ENCODE results near the gene CS.
"Not testable (repeated sequence)": the region's sequence is repeated elsewhere in the genome, so short reads cannot be mapped to it uniquely, and the experiment has no call there.

CS gene

DNA sequence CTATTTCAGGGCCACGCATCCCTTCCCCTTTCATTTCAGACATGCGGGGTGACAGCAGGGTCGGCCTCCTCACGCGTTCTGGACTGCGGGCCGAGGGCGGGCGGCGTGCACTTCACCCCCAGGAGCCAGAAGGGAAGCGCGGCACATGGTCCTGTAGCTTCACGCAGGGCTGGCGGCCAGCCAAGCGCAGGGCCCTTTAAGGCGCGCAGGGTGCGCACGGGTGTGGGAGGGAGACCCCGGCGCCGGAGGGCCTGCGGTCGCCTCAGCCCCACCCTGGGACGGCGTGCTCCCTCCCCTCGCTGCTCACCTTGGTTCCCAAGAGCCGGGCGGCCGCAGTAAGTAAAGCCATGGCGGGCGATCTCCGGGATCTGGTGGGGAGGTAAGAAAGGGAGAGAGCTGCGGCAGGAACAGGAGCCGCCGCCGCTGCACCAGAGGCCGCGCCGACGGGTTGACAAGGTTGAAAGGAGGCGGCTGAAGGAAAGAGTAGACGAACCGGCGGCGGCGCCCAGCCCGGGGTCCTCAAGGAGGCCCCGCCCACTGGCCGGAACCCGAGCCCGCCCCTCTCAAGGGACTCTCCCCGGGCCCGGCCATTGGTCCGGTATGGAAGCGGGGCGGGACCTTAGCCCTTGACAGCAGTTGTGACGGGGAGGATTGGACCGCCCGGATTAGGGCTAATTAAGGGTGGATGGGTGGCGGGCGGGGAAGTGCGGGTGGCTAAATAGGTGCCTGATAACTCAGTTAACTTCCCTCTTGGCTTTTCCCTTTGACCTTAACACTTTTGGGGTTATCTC lies at the start of gene CS:
Gene CS, minus strand, starts transcription at position 478 of the 791 bp plus-strand sequence. Its CDS starts 129 bp downstream, at position 349.
- peak; percentile 95 to 98 for DNase-seq (ENCODE audit: low read depth in 2 of 2, low spot score in 1 of 2)

DNA sequence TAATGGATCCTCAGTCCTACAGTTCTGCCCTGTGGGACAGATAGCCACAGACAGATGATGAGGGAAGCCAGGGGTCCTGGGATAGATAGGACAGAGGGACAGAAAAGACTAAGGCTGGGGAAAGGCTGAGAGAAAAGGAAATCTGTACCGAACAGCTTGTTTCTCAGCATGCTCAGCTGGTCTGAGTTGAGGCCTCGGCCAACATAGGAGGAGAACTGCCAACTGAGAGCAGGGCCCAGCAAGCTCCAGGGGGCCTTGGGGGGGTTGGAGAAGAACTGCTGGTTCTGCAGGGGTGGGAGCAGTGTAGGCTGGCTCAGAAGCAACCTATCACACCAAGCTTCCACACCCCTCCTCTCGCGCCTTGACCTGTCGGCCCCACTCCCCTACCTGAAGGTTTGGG lies 48.6 kb upstream of the CS start:
- no peak for DNase-seq (ENCODE audit: low read depth in 2 of 2, low spot score in 1 of 2)

DNA sequence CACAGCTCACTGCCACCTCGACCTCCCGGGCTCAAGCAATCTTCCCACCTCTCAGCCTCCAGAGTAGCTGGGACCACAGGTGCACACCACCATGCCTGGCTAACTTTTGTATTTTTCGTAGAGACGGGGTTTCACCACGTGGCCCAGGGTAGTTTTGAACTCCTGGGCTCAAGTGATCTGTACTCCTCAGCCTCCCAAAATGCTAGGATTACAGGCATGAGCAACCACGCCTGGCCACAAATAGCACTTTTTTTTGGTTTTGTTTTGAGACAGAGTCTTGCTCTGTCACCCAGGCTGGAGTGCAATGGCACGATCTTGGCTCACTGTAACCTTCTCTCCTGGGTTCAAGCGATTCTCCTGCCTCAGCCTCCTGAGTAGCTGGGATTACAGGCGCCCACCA lies 47.1 kb upstream of the CS start:
- DNase-seq (ENCODE audit: low read depth in 2 of 2, low spot score in 1 of 2), result not testable (repeated sequence)

DNA sequence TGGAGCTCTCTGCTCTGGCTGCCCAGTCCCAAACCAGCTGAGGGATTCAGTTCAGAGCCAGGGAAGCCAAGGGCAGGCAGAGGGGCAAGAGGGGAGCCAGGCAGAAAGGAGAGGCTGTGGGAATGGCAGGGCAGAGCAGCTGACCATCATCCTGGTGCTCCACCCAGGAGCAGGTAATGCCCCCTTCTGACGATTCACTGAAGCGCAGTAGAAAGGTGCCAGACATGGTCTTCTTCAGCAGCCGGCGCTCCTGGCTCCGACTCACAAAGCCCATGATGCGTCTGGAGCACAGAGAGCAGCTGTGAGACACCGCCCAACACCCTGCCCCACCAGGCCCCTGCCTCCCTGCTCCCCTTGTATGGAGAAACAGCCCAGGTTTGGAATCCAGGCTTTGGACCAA lies 46.5 kb upstream of the CS start:
- no peak for DNase-seq (ENCODE audit: low read depth in 2 of 2, low spot score in 1 of 2)

DNA sequence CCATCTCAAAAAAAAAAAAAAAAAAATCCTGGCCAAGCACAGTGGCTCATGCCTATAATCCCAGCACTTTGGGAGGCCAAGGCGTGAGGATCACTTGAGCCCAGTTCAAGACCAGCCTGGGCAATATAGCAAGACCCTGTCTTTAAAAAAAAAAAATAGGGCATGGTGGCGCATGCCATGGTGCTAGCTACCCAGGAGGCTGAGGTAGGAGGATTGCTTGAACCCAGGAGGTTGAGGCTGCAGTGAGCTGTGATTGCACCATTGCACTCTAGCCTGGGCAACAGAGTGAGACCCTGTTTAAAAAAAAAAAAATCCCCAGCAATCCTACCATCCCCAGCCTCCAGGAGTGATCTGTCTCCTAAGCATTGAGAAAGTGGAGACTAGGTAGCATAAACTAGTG lies 42.2 kb upstream of the CS start:
- DNase-seq (ENCODE audit: low read depth in 2 of 2, low spot score in 1 of 2), result not testable (repeated sequence)

DNA sequence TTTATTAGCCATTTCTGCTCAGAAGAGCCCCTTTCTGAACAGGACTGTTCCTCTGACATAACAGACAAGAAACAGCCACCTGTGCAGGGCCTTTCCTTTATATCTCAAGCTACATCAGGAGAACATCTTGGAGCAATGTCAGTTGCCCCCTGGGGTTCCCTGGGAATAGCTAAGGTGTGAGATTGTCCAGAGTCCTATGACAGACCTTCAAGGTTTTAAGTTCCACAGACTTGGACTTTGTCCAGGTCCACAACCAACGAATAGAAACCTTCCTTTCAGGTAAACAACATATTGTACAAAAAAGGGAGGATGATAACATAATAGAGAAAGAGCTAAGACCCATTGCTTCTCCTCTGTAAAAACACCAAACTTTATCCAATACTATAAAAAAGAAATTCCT lies 41.5 kb upstream of the CS start:
- no peak for DNase-seq (ENCODE audit: low read depth in 2 of 2, low spot score in 1 of 2)

DNA sequence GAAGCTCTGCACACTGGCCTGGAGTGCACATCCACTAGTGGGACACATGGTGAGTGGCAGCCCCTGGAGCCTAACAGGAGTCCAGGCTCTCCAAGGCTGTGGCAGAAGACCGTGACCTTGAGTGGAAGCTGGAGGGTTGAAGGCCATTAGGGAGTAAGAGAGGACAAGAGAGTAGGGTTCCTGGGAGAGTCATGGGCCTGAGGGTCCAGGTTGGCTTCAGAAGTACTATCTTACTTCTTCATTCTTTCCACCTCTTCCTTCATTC lies 39.0 kb upstream of the CS start:
- no peak for DNase-seq (ENCODE audit: low read depth in 2 of 2, low spot score in 1 of 2)

DNA sequence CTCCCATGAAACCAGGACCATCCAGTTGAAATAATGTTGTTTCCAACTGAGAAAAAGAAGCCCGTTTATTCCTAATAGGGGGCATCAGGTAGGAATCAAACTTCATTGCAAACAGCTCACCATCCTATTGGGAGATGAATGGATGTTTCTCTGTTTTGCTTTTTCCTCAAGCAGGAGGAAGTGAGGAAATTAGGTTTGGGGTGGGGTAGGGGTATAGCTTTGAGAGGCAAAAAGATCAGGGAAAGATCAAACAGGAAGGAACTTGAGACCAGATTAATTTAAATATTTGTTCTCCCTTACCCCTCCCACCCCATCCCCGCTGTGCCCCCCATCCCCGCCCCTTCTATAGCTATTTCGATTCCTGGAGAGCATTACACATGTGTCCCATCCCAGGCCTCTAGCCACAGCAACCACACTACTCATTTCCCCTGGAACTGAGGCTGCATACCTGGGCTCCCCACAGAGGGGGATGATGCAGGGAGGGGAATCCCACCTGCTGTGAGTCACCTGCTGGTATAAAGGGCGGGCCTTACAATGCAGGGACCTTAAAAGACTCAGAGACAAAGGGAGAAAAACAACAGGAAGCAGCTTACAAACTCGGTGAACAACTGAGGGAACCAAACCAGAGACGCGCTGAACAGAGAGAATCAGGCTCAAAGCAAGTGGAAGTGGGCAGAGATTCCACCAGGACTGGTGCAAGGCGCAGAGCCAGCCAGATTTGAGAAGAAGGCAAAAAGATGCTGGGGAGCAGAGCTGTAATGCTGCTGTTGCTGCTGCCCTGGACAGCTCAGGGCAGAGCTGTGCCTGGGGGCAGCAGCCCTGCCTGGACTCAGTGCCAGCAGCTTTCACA lies 38.4 kb upstream of the CS start, which contains the start of gene IL23A:
Gene IL23A, plus strand, starts transcription at position 577 of the 850 bp plus-strand sequence. Its CDS starts 161 bp downstream, at position 738.
- peak; percentile 68 to 77 for DNase-seq (ENCODE audit: low read depth in 2 of 2, low spot score in 1 of 2)

DNA sequence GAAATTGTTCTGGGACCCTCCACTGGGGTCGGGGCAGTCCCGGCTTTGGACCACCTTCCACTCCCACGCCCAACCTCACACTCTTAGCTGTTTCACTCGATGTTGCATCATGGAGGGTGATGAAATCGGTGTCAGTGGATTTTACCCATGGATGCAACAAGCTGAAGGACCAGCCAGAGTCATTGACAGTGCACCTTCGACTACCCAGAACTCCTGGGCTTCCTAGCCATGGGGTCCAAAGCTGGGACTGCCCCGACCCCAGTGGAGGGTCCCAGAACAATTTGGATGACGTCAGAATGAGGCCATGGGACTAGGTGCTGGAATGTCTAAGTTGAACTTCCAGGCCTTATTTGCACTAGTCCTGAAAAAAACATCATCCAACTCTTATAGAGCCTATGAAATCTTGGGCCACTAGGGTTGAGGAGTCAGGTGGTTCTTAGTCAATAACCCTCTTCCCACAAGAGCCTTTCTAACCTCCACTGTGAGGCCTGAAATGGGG lies 37.7 kb upstream of the CS start:
- no peak for DNase-seq (ENCODE audit: low read depth in 2 of 2, low spot score in 1 of 2)

DNA sequence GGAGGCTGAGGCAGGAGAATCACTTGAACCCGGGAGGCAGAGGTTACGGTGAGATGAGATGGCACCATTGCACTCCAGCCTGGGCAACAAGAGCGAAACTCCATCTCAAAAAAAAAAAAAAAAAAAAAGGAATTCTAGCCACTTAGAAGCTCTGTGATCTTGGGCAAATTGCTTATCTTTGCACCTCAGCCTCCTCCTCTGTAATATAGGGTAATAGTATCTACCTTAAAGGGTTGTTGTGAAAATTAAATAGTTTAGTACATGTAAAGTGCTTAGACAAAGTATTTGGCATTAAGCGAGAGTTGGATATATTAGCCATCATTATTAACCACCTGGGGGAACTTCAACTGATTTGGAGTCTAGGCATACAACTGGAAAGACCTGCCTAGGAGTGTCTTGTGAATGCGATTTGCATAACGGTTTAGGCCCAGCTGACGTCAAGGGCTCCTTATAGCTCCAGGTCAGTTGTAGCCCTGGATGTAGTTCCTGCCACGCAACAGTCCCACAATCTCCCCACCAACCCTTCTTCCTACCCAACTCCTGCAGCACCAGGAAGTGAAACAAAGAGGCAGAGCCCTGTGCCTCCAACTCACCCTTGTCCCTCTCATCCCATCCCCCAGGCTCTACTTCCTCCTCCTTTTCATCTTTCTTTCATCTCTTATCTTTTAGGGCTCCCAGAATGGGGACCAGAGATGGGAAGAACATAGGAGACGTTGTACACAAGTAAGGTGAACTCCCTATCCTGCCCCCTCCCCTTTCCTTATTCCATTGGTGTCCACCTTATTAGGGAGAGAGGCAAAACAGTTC lies 36.4 kb upstream of the CS start:
- no peak for DNase-seq (ENCODE audit: low read depth in 2 of 2, low spot score in 1 of 2)

DNA sequence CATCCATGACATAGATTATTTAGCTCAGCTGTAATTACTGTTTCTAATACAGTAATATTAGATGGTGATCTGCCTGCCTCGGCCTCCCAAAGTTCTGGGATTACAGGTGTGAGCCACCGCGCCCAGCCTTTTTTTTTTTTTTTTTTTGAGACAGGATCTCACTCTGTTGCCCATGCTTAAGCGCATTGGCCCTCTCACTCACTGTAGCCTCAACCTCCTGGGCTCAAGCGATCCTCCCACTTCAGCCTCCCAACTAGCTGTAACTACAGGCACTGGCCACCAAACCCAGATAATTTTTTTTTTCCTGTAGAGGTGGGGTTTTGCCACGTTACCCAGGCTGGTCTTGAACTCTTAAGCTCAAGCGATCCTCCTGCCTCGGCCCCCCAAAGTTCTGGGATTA lies 35.4 kb upstream of the CS start:
- DNase-seq (ENCODE audit: low read depth in 2 of 2, low spot score in 1 of 2), result not testable (repeated sequence)

DNA sequence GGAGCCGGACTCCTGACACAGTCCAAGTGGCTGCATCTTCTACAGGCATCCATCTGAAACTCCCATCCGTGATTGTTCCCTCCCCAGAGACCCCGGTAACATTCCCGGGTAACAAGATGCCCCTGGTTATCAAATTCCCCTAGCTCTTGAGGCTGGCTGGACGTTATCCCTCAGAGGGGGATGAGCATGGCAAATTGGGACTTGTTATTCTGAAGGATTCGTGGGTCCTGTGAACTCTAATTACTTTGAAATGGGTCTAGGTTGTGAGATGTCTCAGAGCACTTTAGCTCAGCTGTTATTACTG lies 34.3 kb upstream of the CS start:
- no peak for DNase-seq (ENCODE audit: low read depth in 2 of 2, low spot score in 1 of 2)

DNA sequence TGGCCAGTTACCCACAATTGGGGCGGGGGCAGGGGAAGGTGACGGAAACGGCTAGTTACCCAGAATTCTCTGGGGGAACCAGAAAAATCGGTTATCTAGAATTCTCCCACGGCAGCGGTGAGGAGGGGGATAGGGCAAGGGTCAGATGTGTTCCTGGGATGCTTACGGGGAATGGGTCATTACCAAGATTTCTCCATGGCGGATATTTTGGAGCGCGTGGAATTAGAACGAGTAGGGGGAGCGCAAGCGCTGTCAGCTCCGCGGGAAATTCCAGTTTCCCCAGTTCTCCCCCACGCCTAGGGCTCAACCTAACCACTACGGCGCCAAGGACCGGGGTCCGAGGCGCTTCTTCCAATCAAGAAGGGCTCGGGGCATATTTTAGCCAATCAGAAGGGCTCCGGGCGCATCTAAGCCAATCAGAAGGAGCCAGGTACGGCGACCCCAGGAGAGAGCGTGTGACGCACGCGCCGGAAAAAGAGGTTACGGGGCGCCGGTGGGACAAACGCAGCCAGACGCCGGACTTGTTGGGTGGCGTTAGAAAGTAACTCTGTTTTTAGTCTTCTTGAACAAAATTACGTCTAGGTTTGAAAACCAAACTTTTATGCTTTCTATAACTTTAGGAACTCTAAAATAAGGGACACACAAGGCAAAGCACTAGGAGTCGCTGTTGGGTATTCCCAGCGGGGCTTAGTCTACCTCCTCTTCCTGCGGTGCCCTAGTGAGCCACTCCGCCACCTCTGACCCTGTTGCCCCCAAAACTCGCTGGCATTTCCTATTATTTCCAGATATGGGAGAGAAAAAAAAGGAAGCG lies 33.8 kb upstream of the CS start, which contains the start of gene PAN2:
Gene PAN2, minus strand, starts transcription at position 322 of the 811 bp plus-strand sequence. CDS start 906 bp downstream, outside the sequence.
- DNase-seq (ENCODE audit: low read depth in 2 of 2, low spot score in 1 of 2), result peak; percentile 85 to 87

DNA sequence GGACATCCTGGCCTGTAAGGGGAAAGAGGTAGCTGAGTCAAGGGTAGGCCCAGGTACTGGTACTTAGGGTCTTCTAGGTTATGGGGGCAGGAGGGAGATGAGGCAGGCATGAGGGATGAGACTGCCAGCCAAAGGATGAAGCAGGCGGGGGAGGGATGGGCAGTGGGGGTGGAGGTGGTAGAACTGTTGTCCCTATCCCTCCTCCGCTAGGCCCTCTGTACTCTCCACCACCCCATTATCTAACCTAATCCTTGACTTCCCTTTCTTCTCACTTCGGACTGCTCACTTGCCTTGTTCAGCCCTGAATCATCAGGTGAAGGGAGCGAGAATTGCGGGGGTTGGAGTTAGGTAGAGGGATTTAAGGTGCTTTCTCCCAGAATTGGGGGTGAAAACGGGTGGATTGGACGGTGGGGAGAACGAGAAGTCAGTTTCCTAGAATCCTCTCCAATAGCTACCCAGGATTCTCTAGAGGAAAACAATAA lies 33.1 kb upstream of the CS start:
- no peak for DNase-seq (ENCODE audit: low read depth in 2 of 2, low spot score in 1 of 2)

DNA sequence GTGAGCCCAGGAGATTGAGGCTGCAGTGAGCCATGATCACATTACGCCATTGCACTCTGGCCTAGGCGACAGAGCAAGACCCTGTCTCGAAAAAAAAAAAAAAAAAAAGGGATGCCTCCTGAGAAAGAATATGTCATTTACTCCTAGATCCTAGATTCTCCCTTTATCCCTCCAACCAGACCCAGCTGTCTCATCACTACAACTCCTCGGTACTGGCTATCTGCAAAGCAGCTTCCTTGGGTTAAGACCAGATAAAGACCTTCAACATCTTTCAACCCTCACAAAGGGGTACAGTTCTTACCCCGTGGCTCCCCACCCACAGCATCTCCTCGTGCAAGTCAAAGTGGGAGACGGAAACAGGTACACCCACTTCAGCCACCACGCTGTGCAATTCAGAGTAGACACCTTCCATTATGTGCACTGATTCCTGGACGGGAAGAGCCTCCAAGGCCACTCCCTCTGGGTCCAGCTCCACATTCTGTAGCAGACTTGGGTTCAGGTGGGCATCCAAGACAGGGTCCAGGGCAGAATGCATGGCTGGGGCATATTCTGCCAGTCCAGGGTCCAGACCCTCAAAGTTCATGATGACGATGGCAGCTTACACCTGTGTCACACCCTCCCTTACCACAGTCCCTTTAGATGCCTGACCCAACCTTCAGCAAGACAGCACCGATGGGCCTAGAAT lies 32.5 kb upstream of the CS start:
- DNase-seq (ENCODE audit: low read depth in 2 of 2, low spot score in 1 of 2), result no peak

DNA sequence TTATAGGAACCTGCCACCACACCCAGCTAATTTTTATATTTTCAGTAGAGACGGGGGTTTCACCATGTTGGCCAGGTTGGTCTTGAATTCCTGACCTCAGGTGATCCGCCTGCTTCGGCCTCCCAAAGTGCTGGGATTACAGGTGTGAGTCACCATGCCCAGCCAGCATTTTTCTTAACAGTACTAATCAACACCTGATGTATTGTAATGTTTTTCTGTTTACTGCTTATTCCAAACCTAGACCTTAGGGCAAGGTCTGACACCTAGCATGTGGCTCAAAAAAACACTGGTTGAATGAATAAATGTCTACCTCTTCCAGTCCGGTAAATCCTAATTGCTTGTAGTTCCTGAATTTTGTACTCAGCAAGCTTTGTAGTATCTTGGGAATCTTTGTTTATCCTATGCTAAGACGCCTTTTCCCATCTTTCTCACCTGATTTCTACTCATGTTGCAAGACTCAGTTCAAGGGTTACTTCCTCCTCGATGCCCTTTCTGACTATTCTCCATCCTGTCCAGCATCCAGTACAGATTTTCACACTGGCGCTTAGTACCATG lies 30.9 kb upstream of the CS start:
- DNase-seq (ENCODE audit: low read depth in 2 of 2, low spot score in 1 of 2), result no peak

DNA sequence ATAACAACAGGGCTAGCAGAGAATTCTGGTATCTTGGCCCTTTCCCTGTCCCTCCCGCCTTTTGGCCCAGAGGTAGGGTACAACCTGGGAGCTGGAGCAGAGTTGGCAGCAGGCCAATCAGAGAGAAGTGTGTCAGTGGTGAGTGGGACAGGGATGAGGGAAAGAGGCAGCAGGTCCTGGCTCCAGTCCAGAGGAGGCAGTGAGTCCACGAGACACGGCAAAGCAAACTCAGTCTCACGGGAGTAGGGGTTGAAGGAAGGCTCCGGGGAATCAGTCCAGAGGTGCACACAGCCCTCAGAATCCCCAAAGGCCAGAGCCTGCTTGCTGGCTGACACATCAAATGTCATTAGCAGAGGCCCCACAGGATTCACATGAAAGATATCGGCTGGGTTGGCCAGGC lies 26.4 kb upstream of the CS start:
- no peak for DNase-seq (ENCODE audit: low read depth in 2 of 2, low spot score in 1 of 2)

DNA sequence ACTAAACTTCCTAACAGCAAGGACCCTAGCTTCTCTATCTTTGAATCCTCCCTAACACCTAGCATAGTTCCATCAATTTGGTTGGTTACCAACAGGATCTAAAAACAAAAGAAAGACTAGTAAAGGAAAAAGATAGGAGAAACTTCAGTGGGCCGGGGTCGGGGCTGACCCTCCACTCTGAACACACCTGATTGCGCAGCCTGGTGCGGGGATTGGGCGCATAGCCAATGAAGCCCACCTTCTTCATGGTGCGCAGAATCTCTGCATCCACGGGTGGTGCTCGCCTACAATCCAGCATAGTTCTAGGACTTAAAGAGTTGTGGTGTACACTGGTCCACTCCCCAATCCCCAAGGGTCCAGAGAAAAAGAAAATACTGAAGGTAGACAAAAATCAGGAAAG lies 26.0 kb upstream of the CS start:
- DNase-seq (ENCODE audit: low read depth in 2 of 2, low spot score in 1 of 2), result no peak

DNA sequence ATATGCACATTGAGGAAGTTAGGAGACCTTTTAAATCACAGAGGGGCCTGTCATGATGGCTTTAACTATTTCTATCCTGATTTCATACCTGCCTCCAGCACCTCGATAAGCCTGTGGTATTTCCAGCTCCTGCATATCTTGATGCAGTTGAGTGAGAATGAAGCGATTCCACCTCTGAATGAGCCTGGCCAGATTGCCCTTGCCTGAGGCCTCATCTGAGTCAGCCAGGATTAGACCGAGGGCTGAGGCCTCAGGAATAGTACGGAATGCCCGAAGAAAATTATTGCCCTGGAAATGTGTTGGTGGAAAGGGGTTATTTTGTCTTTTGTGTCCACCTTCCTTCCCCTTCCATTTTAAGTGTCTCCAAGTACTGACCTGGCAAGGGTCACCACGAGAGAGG lies 24.1 kb upstream of the CS start:
- no peak for DNase-seq (ENCODE audit: low read depth in 2 of 2, low spot score in 1 of 2)

DNA sequence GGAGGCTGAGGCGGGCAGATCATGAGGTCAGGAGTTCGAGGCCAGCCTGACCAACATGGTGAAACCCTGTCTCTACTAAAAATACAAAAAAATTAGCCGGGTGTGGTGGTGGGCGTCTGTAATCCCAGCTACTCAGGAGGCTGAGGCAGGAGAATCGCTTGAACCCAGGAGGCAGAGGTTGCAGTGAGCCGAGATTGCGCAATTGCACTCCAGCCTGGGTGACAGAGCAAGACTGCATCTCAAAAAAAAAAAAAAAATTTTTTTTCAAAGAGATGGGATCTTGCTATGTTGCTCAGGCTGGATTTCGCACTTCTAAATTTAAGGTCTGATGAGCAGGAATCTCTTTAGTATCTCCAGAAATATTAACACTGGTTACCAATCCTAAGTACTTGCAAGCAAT lies 21.5 kb upstream of the CS start:
- not testable (repeated sequence) for DNase-seq (ENCODE audit: low read depth in 2 of 2, low spot score in 1 of 2)

Measured in stimulated activated CD8-positive, alpha-beta memory T cell treated with anti-CD3 and anti-CD28 coated beads, Interleukin-4, amount 100 ng/mL, for 4 hours (primary cell).